ENCODE results near the gene CLIC3.

Gene CLIC3

GRCh38 chr9:137017791-137018497 is 21.6 kb upstream of the CLIC3 start:
- no peak overlapping the region for H3K4me2 ChIP-seq (ENCODE audit: low read length)
- no peak overlapping the region for H3K27ac ChIP-seq (ENCODE audit: low read length)
- no peaks in the 10 kb centered on the region for H3K4me1 ChIP-seq (ENCODE audit: low read length)
- no peak overlapping the region for H2AFZ ChIP-seq (ENCODE audit: low read depth, low read length)
- H3K27me3 ChIP-seq (ENCODE audit: low read depth, low read length): no peaks in the 10 kb centered on the region
- H3K4me3 ChIP-seq (ENCODE audit: low read length): no peak overlapping the region
- H3K79me2 ChIP-seq (ENCODE audit: low read length): no peaks in the 10 kb centered on the region
- no peak overlapping the region for H3K9ac ChIP-seq (ENCODE audit: low read length)
- no peaks in the 10 kb centered on the region for H3K9me3 ChIP-seq (ENCODE audit: insufficient read depth, low read length)
- no peak for TF ChIP-seq CTCF (IDR thresholded peaks at IDR 0.05; ENCODE audit: low read depth, low read length)
- TF ChIP-seq EZH2phosphoT487 (IDR thresholded peaks at IDR 0.05; ENCODE audit: low read depth): no peak
- H4K20me1 ChIP-seq (ENCODE audit: insufficient read depth, low read length): no peaks in the 10 kb centered on the region
- H3K36me3 ChIP-seq (replicated peaks; ENCODE audit: low read depth, low read length): no peaks in the 10 kb centered on the region

- Histone ChIP-seq H2AFZ (ENCODE audit: low read depth, low read length) (no peak overlapping the region), H3K4me1 (ENCODE audit: low read length) (no peaks in the 10 kb centered on the region), H3K4me2 (ENCODE audit: low read length) (no peak overlapping the region), H3K79me2 (ENCODE audit: low read length) (no peaks in the 10 kb centered on the region), H3K27me3 (ENCODE audit: low read depth, low read length) (no peaks in the 10 kb centered on the region), H3K36me3 (replicated peaks; ENCODE audit: low read depth, low read length) (no peaks in the 10 kb centered on the region), H4K20me1 (ENCODE audit: insufficient read depth, low read length) (no peaks in the 10 kb centered on the region), H3K9ac (ENCODE audit: low read length) (no peak overlapping the region), H3K9me3 (ENCODE audit: insufficient read depth, low read length) (no peaks in the 10 kb centered on the region), H3K4me3 (ENCODE audit: low read length) (no peak overlapping the region), H3K27ac (ENCODE audit: low read length) (no peak overlapping the region)
- TF ChIP-seq EZH2phosphoT487 (IDR thresholded peaks at IDR 0.05; ENCODE audit: low read depth) (no peak), CTCF (IDR thresholded peaks at IDR 0.05; ENCODE audit: low read depth, low read length) (no peak)
Measured at GRCh38 chr9:137017071-137017470, 20.7 kb upstream of the CLIC3 start.

- no peak overlapping the region for H3K4me3 ChIP-seq (ENCODE audit: low read length)
- no peaks in the 10 kb centered on the region for H3K4me1 ChIP-seq (ENCODE audit: low read length)
- no peak for TF ChIP-seq CTCF (IDR thresholded peaks at IDR 0.05; ENCODE audit: low read depth, low read length)
- no peak for TF ChIP-seq EZH2phosphoT487 (IDR thresholded peaks at IDR 0.05; ENCODE audit: low read depth)
- H3K9me3 ChIP-seq (ENCODE audit: insufficient read depth, low read length): no peaks in the 10 kb centered on the region
- no peaks in the 10 kb centered on the region for H3K27me3 ChIP-seq (ENCODE audit: low read depth, low read length)
- no peak overlapping the region for H3K9ac ChIP-seq (ENCODE audit: low read length)
- no peak overlapping the region for H3K4me2 ChIP-seq (ENCODE audit: low read length)
- no peak overlapping the region for H3K27ac ChIP-seq (ENCODE audit: low read length)
- no peaks in the 10 kb centered on the region for H3K79me2 ChIP-seq (ENCODE audit: low read length)
- no peaks in the 10 kb centered on the region for H4K20me1 ChIP-seq (ENCODE audit: insufficient read depth, low read length)
- no peaks in the 10 kb centered on the region for H3K36me3 ChIP-seq (replicated peaks; ENCODE audit: low read depth, low read length)
- H2AFZ ChIP-seq (ENCODE audit: low read depth, low read length): no peak overlapping the region
Measured at GRCh38 chr9:137016436-137016835, 20.1 kb upstream of the CLIC3 start.

- TF ChIP-seq EZH2phosphoT487 (IDR thresholded peaks at IDR 0.05; ENCODE audit: low read depth) (no peak), CTCF (IDR thresholded peaks at IDR 0.05; ENCODE audit: low read depth, low read length) (no peak)
- Histone ChIP-seq H3K36me3 (replicated peaks; ENCODE audit: low read depth, low read length) (no peaks in the 10 kb centered on the region), H3K27me3 (ENCODE audit: low read depth, low read length) (no peaks in the 10 kb centered on the region)
Measured at GRCh38 chr9:137015976-137016375, 19.6 kb upstream of the CLIC3 start.

More at GRCh38 chr9:137015976-137016375, 19.6 kb upstream of the CLIC3 start:
- Histone ChIP-seq H3K4me1 (ENCODE audit: low read length) (no peaks in the 10 kb centered on the region), H4K20me1 (ENCODE audit: insufficient read depth, low read length) (no peaks in the 10 kb centered on the region), H3K27ac (ENCODE audit: low read length) (no peak overlapping the region), H3K9ac (ENCODE audit: low read length) (no peak overlapping the region), H3K79me2 (ENCODE audit: low read length) (no peaks in the 10 kb centered on the region), H3K4me3 (ENCODE audit: low read length) (no peak overlapping the region), H3K4me2 (ENCODE audit: low read length) (no peak overlapping the region), H2AFZ (ENCODE audit: low read depth, low read length) (no peak overlapping the region), H3K9me3 (ENCODE audit: insufficient read depth, low read length) (no peaks in the 10 kb centered on the region)
